HG02885 (cell line): ENCODE data around the gene PHLDA2.
A peak's percentile ranks its signal among the peaks of the same experiment; 100 is the strongest.

Source experiments
- ATAC-seq: cut with Tn5 transposase; IDR thresholded peaks from one replicate; pipeline ENCODE4 v1.9.1; 2021; ENCODE audit warnings: mild to moderate bottlenecking; ENCODE audit not compliant: unreplicated experiment, poor library complexity

The PHLDA2 gene

DNA sequence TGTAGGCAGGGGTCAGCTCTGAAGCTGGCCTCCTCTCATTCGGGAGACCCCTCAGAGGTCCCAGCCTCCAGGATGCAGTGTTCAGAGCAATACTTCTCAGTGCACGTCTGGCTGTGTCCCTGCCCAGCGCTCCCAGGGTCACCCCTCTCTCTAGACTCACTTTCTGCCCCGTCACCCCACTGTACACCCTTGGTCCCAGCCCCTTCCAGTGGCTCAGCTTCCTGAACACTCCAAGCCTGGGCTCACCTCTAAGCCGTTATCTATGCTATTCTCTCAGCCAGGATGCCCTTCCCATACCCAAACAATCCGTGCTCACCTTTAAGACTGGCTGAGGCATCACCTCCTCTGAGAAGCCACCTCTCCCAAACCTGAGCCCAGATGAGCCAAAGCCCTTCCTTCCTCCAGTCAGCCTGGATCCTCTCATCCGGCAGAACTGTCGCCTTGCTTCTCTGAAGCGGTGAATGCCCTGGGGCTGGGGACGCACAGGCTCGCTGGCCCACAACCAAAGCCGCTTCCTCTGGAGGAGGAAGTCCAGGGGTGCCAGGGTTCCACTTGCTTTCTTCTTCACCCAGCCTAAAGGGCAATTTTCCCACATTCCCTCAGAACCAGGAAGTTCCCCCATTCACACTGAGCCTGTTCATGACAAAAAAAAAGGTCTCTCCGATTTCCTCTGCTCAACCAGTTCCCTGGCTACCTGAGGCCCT is 30.0 kb downstream of the PHLDA2 start:
- no peak for ATAC-seq

DNA sequence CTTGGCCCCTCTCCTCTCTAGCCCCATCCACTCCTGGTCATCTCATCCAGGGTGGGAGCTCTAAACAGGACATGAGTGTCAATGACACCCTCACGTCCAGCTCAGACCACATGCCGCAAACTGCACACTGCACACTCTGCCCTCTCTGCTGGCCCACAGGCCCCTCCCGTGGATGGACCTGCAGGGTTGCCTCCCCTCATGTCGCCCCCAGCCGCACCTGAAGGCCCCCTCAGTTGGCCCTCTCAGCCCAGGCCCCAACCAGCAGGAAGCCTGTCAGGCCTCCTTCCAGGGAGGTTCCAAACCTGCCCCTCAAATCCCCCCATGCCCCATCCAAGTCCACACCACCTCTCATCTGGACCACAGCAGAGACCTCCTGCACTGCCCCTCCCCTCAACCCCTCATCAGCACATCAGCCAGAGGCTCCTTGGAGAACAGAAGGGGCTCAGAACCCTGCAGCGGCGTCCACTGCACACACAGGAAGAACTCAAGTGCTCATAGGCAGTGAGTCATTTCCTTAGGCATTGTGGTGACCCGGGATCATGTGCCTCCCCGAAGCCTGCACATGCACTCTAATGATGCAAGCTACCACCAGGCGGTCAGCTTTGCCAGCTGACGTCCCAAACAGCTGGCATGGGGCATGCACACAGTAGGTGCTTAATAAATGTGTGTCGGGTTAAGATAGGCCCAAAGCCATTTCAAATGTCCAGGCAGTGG is 30.7 kb downstream of the PHLDA2 start:
- ATAC-seq, result no peak

DNA sequence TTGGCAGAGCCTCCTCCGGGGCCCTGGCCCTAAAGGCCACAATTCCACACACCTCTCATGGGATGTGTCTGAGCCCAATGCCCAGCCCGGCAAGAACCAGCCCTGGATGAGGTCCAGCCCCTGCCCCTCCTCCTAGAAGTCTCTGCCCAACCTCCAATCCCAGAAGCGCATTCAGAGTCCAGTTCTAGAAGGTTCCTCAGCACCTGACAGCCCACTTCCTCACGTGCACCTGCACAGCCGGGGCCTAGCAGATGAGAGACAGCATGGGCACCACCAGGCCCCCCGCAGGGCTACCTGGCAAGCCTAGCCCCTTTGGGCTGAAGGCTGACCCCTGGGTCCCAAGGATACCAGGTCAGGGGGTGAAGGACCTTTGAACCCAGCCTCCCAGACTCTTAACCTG is 32.2 kb downstream of the PHLDA2 start:
- ATAC-seq, result no peak

DNA sequence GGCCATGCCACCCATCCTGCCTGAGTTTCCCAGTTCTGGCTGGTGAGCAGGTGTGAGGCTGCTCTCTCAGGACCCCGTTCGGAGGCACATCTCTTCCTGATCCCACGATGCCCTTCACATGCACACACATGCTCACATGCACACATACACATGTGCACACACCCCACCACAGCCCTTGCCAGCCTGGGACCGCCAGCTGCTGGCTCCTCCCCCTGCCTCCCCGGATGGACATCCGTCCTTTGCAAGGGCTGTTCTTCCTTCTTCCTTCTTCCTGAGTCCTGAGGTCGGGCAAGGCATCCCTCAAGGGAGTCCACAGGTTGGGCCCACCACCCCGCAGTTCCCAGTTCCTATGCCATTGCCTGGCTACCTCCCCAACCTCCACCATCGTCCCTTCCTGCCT is 33.2 kb downstream of the PHLDA2 start:
- ATAC-seq, result no peak

DNA sequence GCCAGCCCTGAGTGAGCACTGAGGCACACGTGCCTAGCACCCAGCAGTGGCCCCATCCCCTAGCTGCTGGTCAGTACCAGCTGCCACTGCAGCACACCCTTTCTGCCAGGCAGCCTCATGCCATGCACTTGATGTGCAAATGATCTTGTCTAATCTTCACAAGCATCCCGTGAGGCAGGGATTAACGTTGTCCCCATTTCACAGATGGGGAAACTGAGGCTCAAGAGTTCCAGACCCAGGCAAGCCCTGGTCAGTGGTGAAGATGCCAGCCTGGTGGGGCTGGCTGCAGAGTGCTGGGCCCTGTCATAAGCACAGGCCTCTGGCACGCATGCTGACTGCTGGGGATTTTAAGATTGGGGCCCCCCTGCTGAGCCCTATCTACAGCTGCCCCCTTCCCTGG is 35.3 kb downstream of the PHLDA2 start:
- no peak for ATAC-seq

DNA sequence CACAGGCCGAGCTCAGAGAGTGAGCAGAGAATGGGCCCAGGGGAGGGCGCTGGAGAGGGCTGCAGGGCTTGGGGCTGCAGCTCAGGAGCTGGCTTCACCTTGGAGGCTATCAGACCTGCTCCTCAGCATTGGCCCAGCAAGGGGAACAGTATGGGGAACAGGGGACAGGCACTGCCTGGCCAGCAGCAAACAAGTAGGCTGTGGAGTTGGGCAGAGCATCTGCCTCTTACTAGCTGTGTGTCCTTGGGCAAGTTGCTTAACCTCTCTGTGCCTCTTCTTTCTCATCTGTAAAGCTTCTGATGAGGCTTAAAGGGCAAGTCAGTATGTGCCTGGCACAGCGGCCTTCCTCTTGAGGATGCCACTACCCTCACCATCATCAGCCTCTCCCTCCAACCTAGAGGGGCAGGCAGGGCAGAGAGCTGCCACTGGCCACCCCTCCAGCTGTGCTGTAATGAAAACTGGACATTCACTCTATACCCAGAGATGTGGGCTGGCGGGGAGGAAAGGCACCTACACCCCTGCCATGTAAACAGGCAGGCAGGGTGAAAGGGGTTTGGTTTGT is 36.2 kb downstream of the PHLDA2 start:
- ATAC-seq, result no peak

DNA sequence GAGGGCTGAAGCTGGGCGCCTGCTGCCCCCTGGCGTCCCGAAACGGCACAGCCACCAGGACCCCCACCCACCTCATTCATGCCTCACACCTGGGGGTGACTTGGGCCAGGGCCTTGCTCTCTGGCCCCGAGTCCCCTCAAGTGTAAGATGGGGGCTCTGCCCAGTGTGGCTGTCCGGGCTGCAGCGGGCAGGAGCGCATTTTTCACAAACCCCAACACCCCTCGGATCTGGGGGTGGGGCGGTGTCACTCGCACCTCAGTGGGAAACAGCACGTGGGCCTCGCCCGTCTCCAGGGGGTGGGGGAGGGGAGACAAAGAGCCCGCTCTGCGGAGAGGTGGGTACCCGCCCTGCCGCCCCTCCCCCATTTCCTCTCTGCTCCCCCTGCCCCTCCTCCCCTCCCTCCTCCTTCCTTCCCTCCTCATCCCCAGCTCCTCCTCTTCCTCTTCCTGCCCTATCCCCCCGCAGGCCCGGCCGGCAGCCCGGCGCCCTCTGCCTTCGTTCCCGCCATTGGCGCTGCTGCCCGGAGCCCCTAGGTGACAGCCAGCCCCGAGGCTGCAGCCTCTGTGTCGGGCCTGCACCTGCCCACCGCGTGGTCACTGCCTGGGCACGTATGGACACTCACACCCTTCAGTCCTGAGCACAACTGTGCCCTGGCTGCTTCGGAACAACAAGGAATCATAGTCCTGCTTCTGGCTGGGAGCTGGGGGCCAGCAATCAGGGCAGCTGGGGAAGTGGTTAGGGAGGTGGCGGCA is 36.8 kb downstream of the PHLDA2 start:
- no peak for ATAC-seq

DNA sequence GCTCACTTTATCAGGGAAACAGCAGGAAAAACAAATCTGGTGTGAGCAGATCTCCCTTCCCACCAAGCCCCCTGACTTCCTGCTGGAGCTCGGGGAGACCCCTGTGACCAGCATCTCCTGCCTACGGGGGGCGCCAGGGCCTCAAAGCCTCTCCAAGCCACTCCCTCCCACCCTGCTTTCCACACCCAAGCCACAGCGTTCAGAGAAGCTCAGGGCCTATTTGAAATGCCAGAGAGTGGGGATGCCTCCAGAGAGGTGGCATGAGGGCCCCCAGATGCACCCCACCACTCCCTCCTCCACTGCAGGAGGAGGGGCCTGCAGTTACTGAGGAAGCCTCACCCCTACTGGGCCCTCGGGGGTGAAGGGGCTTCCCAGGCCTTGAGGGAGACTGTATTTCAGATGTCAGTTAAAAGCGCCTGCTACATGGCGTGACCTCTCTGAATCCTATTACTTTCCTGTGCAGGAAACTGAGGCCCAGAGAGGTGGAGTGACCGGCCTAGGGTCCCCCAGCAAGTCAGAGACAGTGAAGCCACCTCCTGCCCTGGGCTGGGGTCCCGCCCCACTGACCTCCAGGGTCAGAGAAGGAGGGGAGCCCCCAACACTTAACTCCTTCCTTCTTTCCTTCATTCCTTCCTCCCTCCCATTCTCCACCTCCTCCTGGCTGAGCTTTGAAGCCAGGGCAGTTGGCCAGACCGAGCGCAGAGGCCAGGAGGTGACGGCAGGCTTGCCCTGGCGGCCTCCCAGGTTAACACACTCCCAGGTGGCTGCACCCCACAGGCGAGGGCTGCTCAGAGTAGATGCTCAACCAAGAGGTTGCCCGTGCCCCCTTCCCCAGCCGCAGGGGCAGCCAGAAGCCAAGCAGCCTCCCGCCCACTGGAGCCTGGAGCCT is 37.6 kb downstream of the PHLDA2 start:
- ATAC-seq, result no peak

DNA sequence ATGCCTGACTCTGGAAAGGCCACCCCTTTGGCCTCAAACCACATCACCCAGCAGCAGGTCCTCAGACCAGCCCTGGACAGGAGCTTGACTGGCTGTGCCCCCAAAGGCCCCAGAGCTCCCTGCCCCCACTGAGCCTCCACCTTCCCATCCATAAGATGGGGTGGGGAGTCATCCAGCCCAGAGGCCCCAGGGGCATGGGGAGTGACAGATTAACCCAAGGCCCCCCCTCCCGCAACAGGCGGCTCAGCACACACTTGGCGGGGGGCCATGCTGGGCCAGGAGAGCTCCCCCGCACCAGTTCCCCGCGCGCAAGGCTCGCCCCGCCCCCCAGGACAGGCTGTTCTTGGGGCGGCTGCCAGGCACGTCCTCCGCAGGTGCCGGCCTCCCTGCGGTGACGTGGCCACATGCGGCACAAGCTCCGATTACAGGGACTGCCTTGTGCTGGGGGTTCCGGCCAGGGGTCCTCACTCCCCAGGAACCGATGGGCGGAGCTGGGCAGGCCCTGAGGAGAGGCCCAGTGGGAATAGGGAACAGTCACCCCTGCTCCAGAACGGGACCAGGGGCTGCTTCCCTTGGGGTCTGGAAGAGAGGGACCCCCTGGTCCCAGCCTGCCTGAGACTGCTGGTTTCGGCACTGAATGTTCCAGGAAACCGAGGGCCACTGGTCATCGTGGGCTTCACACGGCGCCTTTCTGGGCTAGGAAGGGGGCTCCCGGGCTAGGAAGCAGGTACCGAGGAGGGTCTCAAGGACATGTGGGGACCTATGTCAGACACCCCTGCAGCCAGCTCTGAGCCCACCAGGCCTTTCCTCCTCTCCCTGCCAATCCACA is 38.5 kb downstream of the PHLDA2 start:
- ATAC-seq, result no peak

DNA sequence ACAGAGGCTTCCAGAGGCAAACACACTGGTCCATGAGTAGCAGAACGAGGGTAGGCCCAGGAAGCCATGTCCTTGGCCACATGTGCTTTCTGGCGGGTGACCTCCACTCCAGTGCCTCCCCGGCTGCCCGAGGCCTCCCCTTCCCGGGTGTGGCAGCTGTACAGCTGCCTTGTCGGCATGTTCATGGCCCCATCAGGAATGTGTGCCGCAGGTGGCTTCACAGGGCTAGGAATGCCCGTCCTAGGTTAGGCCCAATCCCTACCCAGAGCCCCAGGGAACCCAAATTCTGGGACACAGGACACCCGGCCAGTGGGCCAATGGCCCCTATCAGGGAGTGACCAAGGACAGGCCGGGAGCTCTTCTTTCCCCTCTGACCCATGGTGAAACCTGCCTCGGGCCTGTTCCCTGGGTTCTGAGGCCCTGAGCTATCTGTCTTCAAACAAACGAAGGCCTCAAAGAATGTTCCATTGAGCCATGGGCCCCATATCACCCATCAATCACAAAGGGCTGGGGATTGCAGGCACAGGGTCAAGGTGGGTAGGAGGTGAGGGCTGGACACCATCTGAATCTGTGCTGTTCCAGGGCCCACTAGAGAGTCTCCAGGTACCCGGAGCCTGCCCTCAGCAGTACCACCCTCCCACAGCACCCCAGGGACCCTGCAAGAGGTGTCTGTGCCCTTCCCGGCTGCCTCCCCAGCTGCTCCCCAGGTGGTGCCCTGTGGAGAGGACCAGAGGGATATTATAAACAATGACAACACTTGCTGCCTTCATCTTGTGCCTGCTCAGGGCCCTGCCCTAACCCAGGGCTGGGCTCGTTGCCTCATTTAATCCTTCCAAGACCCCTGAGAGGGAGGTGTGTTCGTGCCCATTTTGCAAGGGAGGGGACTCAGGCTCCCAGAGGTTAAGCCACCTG is 39.6 kb downstream of the PHLDA2 start:
- no peak for ATAC-seq

DNA sequence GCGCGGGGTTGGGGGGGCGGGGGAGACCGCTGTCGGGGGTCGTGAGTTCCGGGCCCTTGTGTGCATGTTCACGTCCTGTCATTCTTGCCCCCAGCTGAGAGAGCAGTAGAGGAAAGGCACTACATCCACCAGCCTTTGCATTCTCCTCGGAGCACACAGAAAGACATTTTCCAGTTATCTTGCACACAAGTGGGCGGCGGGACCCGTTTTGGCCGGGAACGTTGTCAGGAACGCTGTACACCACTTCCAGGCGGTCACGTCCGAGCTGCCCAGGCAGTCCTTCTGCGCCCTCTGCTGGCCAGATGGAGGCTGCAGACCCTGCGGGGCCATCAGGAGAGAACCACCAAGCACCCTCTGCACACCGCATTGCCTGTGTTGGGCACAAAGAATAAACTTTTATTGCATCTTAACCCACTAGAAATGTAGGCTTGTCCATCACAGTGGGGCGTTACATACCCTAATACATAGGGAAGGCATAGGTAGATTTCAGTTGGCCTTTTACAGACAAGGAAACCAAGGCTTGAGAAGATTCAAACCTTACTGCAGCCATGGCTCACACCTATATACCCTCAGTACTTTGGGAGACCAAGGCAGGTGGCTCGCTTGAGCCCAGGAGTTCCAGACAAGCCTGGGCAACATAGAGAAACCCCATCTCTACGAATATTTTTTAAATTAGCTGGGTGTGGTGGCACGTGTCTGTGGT is 40.8 kb downstream of the PHLDA2 start:
- no peak for ATAC-seq

DNA sequence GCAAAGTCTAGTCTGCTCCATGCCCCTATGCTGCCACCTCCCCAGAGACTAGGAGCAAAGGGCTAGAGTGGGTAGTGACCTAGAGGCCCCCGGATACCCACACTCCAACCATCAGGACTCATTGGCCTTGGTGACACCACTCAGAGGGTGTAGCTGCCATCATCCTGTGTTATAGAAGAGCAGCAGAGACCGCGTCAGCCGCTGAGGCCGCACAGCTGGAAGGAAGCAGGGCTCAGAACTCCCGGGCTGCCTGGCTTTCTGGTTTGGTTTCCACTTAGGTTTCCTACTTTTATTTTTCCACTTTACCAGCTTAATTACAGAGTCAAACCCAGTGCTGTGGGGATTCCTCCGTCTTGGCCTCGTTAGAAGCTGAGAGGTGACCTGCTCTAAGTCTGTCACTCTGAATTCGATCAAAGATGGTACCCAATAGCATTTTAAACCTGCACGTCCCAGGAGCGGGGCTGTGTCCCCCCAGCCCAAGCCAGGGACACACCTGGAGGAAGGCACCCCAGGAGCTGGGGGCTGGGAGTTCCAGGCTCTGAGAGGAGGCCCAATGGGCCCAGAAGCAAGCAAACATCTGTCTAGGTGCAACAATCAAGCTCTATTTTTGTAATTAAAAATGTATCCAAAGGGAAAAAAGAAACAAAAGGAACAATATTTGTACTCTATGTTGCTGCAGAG is 41.6 kb downstream of the PHLDA2 start:
- ATAC-seq, result no peak

DNA sequence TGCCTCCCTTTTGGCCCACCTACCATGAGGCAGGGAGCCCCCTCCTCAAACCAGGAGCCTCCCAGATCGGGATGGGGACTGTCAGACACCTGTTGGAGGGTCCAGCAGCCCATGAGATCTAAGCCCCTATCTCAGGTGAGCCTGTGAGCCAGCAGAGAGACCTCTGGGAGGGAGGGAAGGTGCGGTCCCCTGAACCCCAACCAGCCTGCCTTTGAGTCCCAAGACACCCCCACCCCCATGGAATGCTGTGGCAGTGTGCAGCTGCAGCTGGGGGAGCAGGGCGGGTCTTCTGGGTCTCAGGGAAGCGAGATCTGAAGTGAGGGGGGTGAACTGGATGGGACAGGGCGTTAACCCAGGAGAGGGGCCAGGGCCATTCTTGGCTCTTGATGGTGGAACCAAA is 42.3 kb downstream of the PHLDA2 start:
- no peak for ATAC-seq

DNA sequence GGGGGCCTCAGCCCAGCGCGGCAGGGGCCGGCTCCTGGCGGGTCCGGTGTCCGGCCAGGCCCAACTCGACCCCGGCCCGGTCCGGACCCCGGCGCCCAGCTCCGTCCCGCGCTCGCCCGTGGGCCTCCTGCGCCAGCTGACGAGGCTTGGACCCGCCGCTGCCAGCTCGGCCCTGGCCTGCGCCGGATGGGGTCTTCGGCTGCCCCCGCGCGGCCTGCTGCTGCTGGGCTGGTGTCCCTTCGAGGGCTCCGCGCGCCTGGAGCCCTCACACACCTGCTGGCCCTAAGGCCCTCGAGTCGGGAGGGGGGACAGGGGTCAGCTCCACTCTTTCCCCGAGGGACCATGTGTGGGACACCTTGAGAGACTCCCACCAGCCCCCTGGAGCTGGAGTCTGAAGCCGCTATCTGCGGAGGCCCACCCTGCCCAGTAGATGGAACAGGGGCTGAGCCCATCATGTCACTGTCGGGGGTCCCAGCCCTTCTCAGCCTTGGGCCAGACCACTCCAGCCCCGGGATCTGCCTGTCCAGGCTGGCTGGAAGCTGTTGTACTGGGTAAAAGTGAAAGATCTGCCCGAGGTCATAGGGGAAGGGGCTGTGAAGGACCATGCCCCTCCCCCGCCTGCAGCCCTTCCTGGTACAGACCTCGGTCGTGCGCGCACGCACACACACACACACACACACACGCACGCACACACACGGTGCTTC is 42.9 kb downstream of the PHLDA2 start:
- peak; percentile 4 for ATAC-seq

DNA sequence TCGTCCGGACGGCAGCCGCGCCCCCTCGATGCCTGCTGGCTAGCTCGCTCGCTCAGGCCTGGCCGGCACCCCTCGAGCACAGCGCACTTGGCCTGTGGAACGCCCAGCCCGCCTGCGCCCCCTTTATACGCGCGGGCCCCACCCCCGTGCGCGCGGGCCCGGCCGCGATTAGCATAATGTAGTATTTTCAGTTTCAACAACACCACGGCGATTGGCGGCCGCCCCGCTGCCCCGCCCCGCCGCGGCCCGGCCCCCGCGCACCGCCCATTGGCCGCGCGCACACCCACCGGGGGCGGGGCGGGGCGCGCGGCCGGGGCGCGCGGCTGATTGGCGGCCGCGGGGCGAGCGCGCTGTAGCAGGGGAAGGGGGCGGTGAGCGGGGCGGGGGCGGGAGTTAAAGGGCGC is 43.5 kb downstream of the PHLDA2 start, which contains the start of gene CDKN1C:
TSS of gene CDKN1C (minus strand) at position 98 of the 404 bp plus-strand sequence. CDS start 319 bp downstream, outside the sequence.
- peak; percentile 85 for ATAC-seq

DNA sequence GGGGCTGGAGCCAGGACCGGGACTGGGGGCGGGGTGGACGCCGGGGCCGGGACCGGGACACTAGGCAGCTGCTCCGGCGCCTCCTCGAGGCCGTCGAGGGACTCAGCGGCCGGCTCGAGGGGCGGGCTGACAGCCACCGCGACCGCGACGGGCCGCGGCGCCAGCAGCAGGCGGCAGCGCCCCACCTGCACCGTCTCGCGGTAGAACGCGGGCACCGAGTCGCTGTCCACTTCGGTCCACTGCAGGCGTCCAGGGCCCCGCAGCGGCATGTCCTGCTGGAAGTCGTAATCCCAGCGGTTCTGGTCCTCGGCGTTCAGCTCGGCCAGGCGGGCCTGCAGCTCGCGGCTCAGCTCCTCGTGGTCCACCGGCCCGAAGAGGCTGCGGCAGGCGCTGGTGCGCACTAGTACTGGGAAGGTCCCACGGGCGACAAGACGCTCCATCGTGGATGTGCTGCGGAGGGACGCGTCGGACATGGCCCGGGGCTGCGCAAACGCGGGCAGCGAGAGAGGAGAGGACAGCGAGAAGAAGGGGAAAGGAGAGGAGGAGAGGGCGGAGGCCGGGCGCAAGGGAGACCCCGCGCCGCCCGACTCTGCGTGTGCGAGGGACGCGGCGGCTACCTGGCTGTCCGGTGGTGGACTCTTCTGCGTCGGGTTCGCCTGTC is 44.1 kb downstream of the PHLDA2 start:
- no peak for ATAC-seq
